Kidney (tissue), 14 donors: ENCODE results near the gene USP5. TPM values are rescaled to one million over a fixed set of nuclear protein-coding genes. Genes with fewer than 3 reads are reported as not detected.

Experiments
- DNase-seq, 5 donors: peaks; one replicate each; pipeline ENCODE4 v3.0.0-alpha.2; 2013 to 2020
- FAIRE-seq: peaks from 2 replicates; lab custom pipeline; 2012; peaks lifted over from hg19 to GRCh38; lab: Jason Lieb, UNC
- H3K27ac ChIP-seq, 2 donors: one replicate each; pipeline ENCODE4 v1.7.0; 2013; ENCODE audit warnings: low read depth in 2 of 2, low read length in 2 of 2, inconsistent platforms in 1 of 2
- H3K27me3 ChIP-seq: one replicate; pipeline ENCODE4 v1.7.1; 2013; ENCODE audit warnings: low read length, inconsistent platforms; ENCODE audit not compliant: control insufficient read depth, insufficient read depth
- H3K36me3 ChIP-seq, 3 donors: one replicate each; pipeline versions ENCODE4 v1.7.0 to v1.7.1; 2013; ENCODE audit warnings: low read length in 3 of 3, control low read depth in 1 of 3, inconsistent platforms in 1 of 3; ENCODE audit not compliant: insufficient read depth in 3 of 3, control insufficient read depth in 2 of 3
- H3K4me1 ChIP-seq, 3 donors: one replicate each; pipeline versions ENCODE4 v1.7.0 to v1.7.1; 2013; ENCODE audit warnings: low read length in 3 of 3, inconsistent platforms in 1 of 3, low read depth in 1 of 3; ENCODE audit not compliant: control insufficient read depth in 2 of 3, insufficient read depth in 2 of 3
- H3K4me3 ChIP-seq, 3 donors: one replicate each; pipeline versions ENCODE4 v1.7.0 to v1.8.1; 2013; ENCODE audit warnings: low read length in 3 of 3, control low read depth in 1 of 3, inconsistent platforms in 1 of 3
- H3K9ac ChIP-seq, 3 donors: one replicate each; pipeline versions ENCODE4 v1.7.0 to v1.7.1; 2013; ENCODE audit warnings: low read length in 3 of 3, control low read depth in 1 of 3, inconsistent platforms in 1 of 3
- H3K9me3 ChIP-seq, 3 donors: one replicate each; pipeline versions ENCODE4 v1.7.0 to v1.7.1; 2013; ENCODE audit warnings: low read length in 3 of 3, control low read depth in 1 of 3, inconsistent platforms in 1 of 3; ENCODE audit not compliant: control insufficient read depth in 2 of 3, insufficient read depth in 1 of 3
- intact Hi-C: fragments of 100-400 bp; cut with DNase I; formaldehyde crosslinking; loops from one replicate; pipeline ENCODE4 v1.11.1; 2022
- polyA plus RNA-seq: library from polyadenylated mRNA; stranded (reverse); fragments of 350-450 nt; fragmentation: Illumina TruSeq; extraction: RNeasy Lipid Tissue Mini Kit (QIAGEN cat#74804); gene quantifications from one replicate; pipeline ENCODE4 v1.2.3, GENCODE V29; 2014; ENCODE audit warnings: low read depth, low replicate concordance; ENCODE audit not compliant: insufficient read depth
- total RNA-seq: library from RNA; stranded (reverse); fragmentation: NEBNext Ultra II Directional; extraction: Animal tissue kit (Norgen Biotek cat#: 25700); gene quantifications from one replicate; pipeline ENCODE4 v1.2.1, GENCODE V29; 2021
- TF ChIP-seq, protein P1 (sequence below): IDR thresholded peaks from 3 replicates; pipeline ENCODE4 v1.5.1; 2012; ENCODE audit warnings: mild to moderate bottlenecking, moderate library complexity, borderline replicate concordance; ENCODE audit not compliant: insufficient read depth; ENCODE audit errors: extremely low read depth
- donor health status: control.
- donor health status: control.
- donor health status: control.
- donor health status: control.
- donor health status: control.
- donor health status: DM: yes; HTN: yes; CAD: no.
- donor health status: Normal renal cell carcinoma (clear cell type).

Gene USP5
- total and polyA plus RNA-seq, 2 donors from 2014 or later = 52.3 to 75.5 TPM

- no peaks in the 10 kb centered on the region for H3K27me3 ChIP-seq
- peaks cover 0 to 19% (median 7%) of the 10 kb centered on the region in 3 donors for H3K4me1 ChIP-seq
- TF ChIP-seq, protein P1, sequence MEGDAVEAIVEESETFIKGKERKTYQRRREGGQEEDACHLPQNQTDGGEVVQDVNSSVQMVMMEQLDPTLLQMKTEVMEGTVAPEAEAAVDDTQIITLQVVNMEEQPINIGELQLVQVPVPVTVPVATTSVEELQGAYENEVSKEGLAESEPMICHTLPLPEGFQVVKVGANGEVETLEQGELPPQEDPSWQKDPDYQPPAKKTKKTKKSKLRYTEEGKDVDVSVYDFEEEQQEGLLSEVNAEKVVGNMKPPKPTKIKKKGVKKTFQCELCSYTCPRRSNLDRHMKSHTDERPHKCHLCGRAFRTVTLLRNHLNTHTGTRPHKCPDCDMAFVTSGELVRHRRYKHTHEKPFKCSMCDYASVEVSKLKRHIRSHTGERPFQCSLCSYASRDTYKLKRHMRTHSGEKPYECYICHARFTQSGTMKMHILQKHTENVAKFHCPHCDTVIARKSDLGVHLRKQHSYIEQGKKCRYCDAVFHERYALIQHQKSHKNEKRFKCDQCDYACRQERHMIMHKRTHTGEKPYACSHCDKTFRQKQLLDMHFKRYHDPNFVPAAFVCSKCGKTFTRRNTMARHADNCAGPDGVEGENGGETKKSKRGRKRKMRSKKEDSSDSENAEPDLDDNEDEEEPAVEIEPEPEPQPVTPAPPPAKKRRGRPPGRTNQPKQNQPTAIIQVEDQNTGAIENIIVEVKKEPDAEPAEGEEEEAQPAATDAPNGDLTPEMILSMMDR = no peak
- H3K27ac ChIP-seq = no peak overlapping the region
- H3K9ac ChIP-seq = no peak overlapping the region
- H3K36me3 ChIP-seq = peaks cover 0 to 2% (median 0%) of the 10 kb centered on the region in 3 donors
- peak overlapping the region in 1 of 3 donors; percentile 32 for H3K4me3 ChIP-seq
- FAIRE-seq (no peak), DNase-seq (no peak)
- intact Hi-C loops = loop anchor here (10.0 kb wide), 1 partner anchor 68 kb away; the partner anchor contains the start of gene MLF2
- peaks cover 0 to 2% (median 0%) of the 10 kb centered on the region in 3 donors for H3K9me3 ChIP-seq
Observed at GRCh38 chr12:6822426-6823135, 29.4 kb upstream of the USP5 start.

GRCh38 chr12:6823182-6824084, 28.5 kb upstream of the USP5 start:
- DNase-seq (peak in 3 of 5 donors; percentile 51 to 79 (median 52)), FAIRE-seq (no peak)
- H3K9me3 ChIP-seq = no peaks in the 10 kb centered on the region
- TF ChIP-seq, protein P1 = no peak
- intact Hi-C loops = loop anchor here (10.0 kb wide), 1 partner anchor 69 kb away; the partner anchor contains the start of gene MLF2
- H3K4me1 ChIP-seq = peaks cover 0 to 22% (median 3%) of the 10 kb centered on the region in 3 donors
- H3K36me3 ChIP-seq = no peaks in the 10 kb centered on the region
- H3K27me3 ChIP-seq = no peaks in the 10 kb centered on the region
- no peak overlapping the region for H3K9ac ChIP-seq
- no peak overlapping the region for H3K4me3 ChIP-seq
- no peak overlapping the region for H3K27ac ChIP-seq

DNA sequence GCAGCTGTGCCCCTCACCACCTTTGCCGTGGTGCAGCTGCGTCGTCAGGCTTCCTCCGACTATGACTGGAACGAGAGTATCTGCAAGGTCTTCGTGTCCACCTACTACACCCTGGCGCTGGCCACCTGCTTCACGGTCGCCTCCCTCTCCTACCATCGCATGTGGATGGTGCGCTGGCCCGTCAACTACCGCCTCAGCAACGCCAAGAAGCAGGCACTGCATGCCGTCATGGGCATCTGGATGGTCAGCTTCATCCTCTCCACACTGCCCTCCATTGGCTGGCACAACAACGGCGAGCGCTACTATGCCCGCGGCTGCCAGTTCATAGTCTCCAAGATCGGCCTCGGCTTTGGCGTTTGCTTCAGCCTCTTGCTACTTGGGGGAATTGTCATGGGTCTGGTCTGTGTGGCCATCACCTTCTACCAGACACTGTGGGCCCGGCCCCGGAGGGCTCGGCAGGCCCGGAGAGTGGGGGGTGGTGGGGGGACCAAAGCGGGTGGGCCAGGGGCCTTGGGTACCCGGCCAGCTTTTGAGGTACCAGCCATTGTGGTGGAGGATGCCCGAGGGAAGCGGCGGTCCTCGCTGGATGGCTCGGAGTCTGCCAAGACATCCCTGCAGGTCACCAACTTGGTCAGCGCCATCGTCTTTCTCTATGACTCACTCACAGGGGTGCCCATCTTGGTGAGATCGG, 27.7 kb upstream of the USP5 start:
- H3K9me3 ChIP-seq = no peaks in the 10 kb centered on the region
- no peak for FAIRE-seq
- no peaks in the 10 kb centered on the region for H3K27me3 ChIP-seq
- TF ChIP-seq, protein P1 = no peak
- DNase-seq = peak in 2 of 5 donors; percentile 64 to 69
- no peak overlapping the region for H3K9ac ChIP-seq
- H3K4me1 ChIP-seq = peaks cover 0 to 25% (median 3%) of the 10 kb centered on the region in 3 donors
- no peak overlapping the region for H3K27ac ChIP-seq
- no peaks in the 10 kb centered on the region for H3K36me3 ChIP-seq
- intact Hi-C loops = loop anchor here (10.0 kb wide), 1 partner anchor 69 kb away; the partner anchor contains the start of gene MLF2
- H3K4me3 ChIP-seq = no peak overlapping the region
